HepG2 (cell line): ENCODE data around the gene DEFB128. TPM values are rescaled to one million over a fixed set of nuclear protein-coding genes. Genes with fewer than 3 reads are reported as not detected.

Source experiments
- ATAC-seq: fragments of 200-7000 bp; cut with Tn5 transposase; 3 replicates; pipeline ENCODE4 v1.9.1; 2020; ENCODE audit warnings: mild to moderate bottlenecking, moderate library complexity
- BruUV-seq: library from RNA; stranded (reverse); fragments of 400-500 nt; replicated peaks from 2 replicates; lab custom pipeline; 2021; lab: Mats Ljungman, UMichigan
- CTCF ChIA-PET: fragments of 300-600 bp; formaldehyde crosslinking; extraction: SDS; loops from one replicate; lab custom pipeline; 2021; ENCODE audit warnings: low total read pairs, inconsistent platforms, low intra/inter-chr PET ratio; lab: Yijun Ruan, JAX
- POLR2A ChIA-PET: fragments of 350-600 bp; sonication (Branson Sonifier 250); formaldehyde crosslinking; loops from one replicate; lab custom pipeline; 2020; ENCODE audit warnings: antibody characterized with exemption, inconsistent platforms; lab: Yijun Ruan, JAX
- DNase-seq: peaks from one replicate; pipeline ENCODE4 v3.0.0-alpha.2; 2015; ENCODE audit warnings: low spot score
- FAIRE-seq: peaks from 3 replicates; lab custom pipeline; 2011; peaks lifted over from hg19 to GRCh38; lab: Jason Lieb, UNC
- H2AFZ ChIP-seq: one replicate; pipeline ENCODE4 v1.6.1; 2011; ENCODE audit warnings: low read length, inconsistent platforms
- H3K27ac ChIP-seq: fragments of 300-600 bp; 3 replicates; pipeline ENCODE4 v1.8.0; 2011; ENCODE audit warnings: mixed run types, mild to moderate bottlenecking, mixed read lengths, low read length, inconsistent platforms; ENCODE audit not compliant: insufficient read depth; ENCODE audit errors: extremely low read length
- H3K27me3 ChIP-seq, 2 experiments: fragments of 200-600 bp in 1 of 2; 2 replicates in 1 of 2; 3 replicates in 1 of 2; pipeline versions ENCODE4 v1.6.0 to v1.8.0; 2011; ENCODE audit warnings: low read length in 2 of 2, mild to moderate bottlenecking in 2 of 2, moderate library complexity in 2 of 2, inconsistent platforms in 1 of 2; ENCODE audit not compliant: insufficient read depth in 2 of 2, control insufficient read depth in 1 of 2
- H3K36me3 ChIP-seq, 2 experiments: fragments of 200-600 bp in 1 of 2; replicated peaks in 1 of 2; 2 replicates in 1 of 2; 3 replicates in 1 of 2; pipeline versions ENCODE4 v1.5.1 to v1.8.0; 2011; ENCODE audit warnings: low read length in 2 of 2, inconsistent platforms in 1 of 2; ENCODE audit not compliant: insufficient read depth in 2 of 2, control insufficient read depth in 1 of 2
- H3K4me1 ChIP-seq: 2 replicates; pipeline ENCODE4 v1.5.1; 2012; ENCODE audit warnings: low read length, inconsistent platforms; ENCODE audit not compliant: insufficient read depth
- H3K4me2 ChIP-seq: 2 replicates; pipeline ENCODE4 v1.6.0; 2011; ENCODE audit warnings: low read depth, low read length, inconsistent platforms
- H3K4me3 ChIP-seq, 3 experiments: fragments of 200-600 bp in 1 of 3; sonication (generic), shearing (Covaris generic) in 1 of 3; replicated peaks in 1 of 3; 2 replicates each; pipeline ENCODE4 v1.5.1; 2011 to 2016; ENCODE audit warnings: low read length in 3 of 3, inconsistent platforms in 2 of 3, low read depth in 2 of 3, mild to moderate bottlenecking in 2 of 3, control low read depth in 1 of 3, mixed read lengths in 1 of 3; ENCODE audit not compliant: insufficient read depth in 1 of 3
- H3K79me2 ChIP-seq: one replicate; pipeline ENCODE4 v1.6.1; 2011; ENCODE audit warnings: low read length, inconsistent platforms; ENCODE audit not compliant: insufficient read depth
- H3K9ac ChIP-seq: 2 replicates; pipeline ENCODE4 v1.6.0; 2011; ENCODE audit warnings: mild to moderate bottlenecking, low read depth, low read length, inconsistent platforms; ENCODE audit not compliant: insufficient read depth
- H3K9me3 ChIP-seq: 2 replicates; pipeline ENCODE4 v1.5.1; 2012; ENCODE audit warnings: mild to moderate bottlenecking, low read length
- H4K20me1 ChIP-seq: 2 replicates; pipeline ENCODE4 v1.6.0; 2011; ENCODE audit warnings: inconsistent platforms, mild to moderate bottlenecking, low read length, moderate library complexity; ENCODE audit not compliant: insufficient read depth
- ASH2L ChIP-seq: fragments of 300-600, 200-600 bp; sonication (generic); IDR thresholded peaks from 2 replicates; pipeline ENCODE4 v1.7.0; 2017; ENCODE audit warnings: low read depth, mild to moderate bottlenecking, moderate library complexity, mixed read lengths, low read length; ENCODE audit not compliant: insufficient read length
- ATF7 ChIP-seq, 2 experiments: fragments of 450-650 bp in 1 of 2; sonication (generic) in 1 of 2; formaldehyde crosslinking in 1 of 2; IDR thresholded peaks; 2 replicates each; pipeline versions ENCODE4 v1.4.0 to v1.6.1; 2016 to 2020; ENCODE audit warnings: antibody characterized with exemption in 1 of 2, mild to moderate bottlenecking in 1 of 2, missing genetic modification reagents in 1 of 2
- EHMT2 ChIP-seq: fragments of 200-600 bp; sonication (generic); IDR thresholded peaks from 2 replicates; pipeline ENCODE4 v1.7.0; 2017; ENCODE audit warnings: antibody characterized with exemption, low read depth, low read length, borderline replicate concordance
- KDM6A ChIP-seq: IDR thresholded peaks from 2 replicates; pipeline ENCODE4 v1.6.1; 2016; ENCODE audit warnings: low read depth
- MAFF ChIP-seq: IDR thresholded peaks from 2 replicates; pipeline ENCODE4 v1.6.1; 2011; ENCODE audit warnings: low read depth, low read length, improper control_type of control experiment
- MAFK ChIP-seq, 2 experiments: IDR thresholded peaks in 1 of 2; conservative IDR thresholded peaks in 1 of 2; 2 replicates each; pipeline ENCODE4 v1.6.1; 2011; ENCODE audit warnings: improper control_type of control experiment in 2 of 2, low read length in 2 of 2
- NKX3-1 ChIP-seq: sonication (generic); formaldehyde crosslinking; IDR thresholded peaks from 2 replicates; pipeline ENCODE4 v1.5.0; 2020; ENCODE audit warnings: missing genetic modification reagents
- SNRNP70 ChIP-seq: fragments of 200-400 bp; formaldehyde crosslinking; IDR thresholded peaks from 2 replicates; pipeline ENCODE4 v1.6.1; 2017; ENCODE audit warnings: mild to moderate bottlenecking, low read depth, low read length, moderate library complexity
- ZNF317 ChIP-seq: sonication (generic); formaldehyde crosslinking; IDR thresholded peaks from 2 replicates; pipeline ENCODE4 v1.5.0; 2020; ENCODE audit warnings: mild to moderate bottlenecking, missing genetic modification reagents
- WGBS: methylation state at CpG from one replicate; pipeline ENCODE4 v1.1.6; 2017; ENCODE audit warnings: low lambda C conversion rate; 5-methylcytosine and 5-hydroxymethylcytosine counted together
- in situ Hi-C: cut with HindIII; loops from 2 replicates; pipeline ENCODE4 v1.10.0; 2017; ENCODE audit warnings: low pct_unique_long_range_greater_than_20kb; ENCODE audit not compliant: extremely low pct_ligation_motif_present
- intact Hi-C: fragments of 100-400 bp; cut with micrococcal nuclease; formaldehyde crosslinking; loops from one replicate; pipeline ENCODE4 v1.10.0; 2022; ENCODE audit not compliant: unreplicated experiment
- polyA plus RNA-seq, 8 experiments: library from polyadenylated mRNA; depleted of rRNA in 3 of 8; stranded (reverse) in 7 of 8; unstranded in 1 of 8; fragments of >200 nt; fragmentation: Illumina TruSeq in 4 of 8; extraction: Trizol in 4 of 8; gene quantifications; 2 replicates each; pipeline versions ENCODE4 v1.2.1 to v1.2.3, GENCODE V29; 2011 to 2016; ENCODE audit warnings: low read depth in 4 of 8, missing spikeins in 1 of 8, mixed read lengths in 1 of 8; ENCODE audit not compliant: insufficient read depth in 1 of 8
- total RNA-seq, 5 experiments: library from RNA; depleted of rRNA; stranded (reverse); fragments of >200 nt; fragmentation: Illumina TruSeq; extraction: Trizol; gene quantifications; 2 replicates each; pipeline ENCODE4 v1.2.3, GENCODE V29; 2016; ENCODE audit warnings: low read depth in 1 of 5

DEFB128 gene
- total and polyA plus RNA-seq, 2 of the 13 experiments (the other 11 are each of a cell fraction or from before 2014, with no cell fraction given): not detected

- POLR2A ChIA-PET: interaction anchor here (0.6 kb wide), 1 partner anchor 575 kb away, joined by 3 read pairs; no protein-coding TSS in a partner anchor
- H3K4me3 ChIP-seq: no peak overlapping the region
These were observed 24.9 kb upstream of the DEFB128 start for GRCh38 chr20:214383-214782.

GRCh38 chr20:210809-211502, 21.4 kb upstream of the DEFB128 start:
- Histone ChIP-seq H3K27ac (no peak overlapping the region), H3K9ac (no peak overlapping the region), H3K4me3 (no peak overlapping the region), H2AFZ (no peak overlapping the region), H3K4me1 (no peaks in the 10 kb centered on the region), H4K20me1 (no peaks in the 10 kb centered on the region), H3K79me2 (no peaks in the 10 kb centered on the region), H3K27me3 (peaks cover 1 to 22% of the 10 kb centered on the region in 2 experiments; a peak in 3 of 5 replicates), H3K36me3 (no peaks in the 10 kb centered on the region), H3K4me2 (no peak overlapping the region), H3K9me3 (no peaks in the 10 kb centered on the region)
- DNase-seq (no peak), FAIRE-seq (no peak), ATAC-seq (no peak)
- TF ChIP-seq ATF7 (IDR thresholded peaks at IDR 0.05) (0 out of 2 replicates have a peak, but pooled peaks have one; percentile 8), ATF7 (CRISPR knock-in tag; IDR thresholded peaks at IDR 0.05) (no peak), NKX3-1 (no peak), ASH2L (no peak), ZNF317 (CRISPR knock-in tag) (no peak), SNRNP70 (no peak), KDM6A (CRISPR knock-in tag) (no peak)
- intact Hi-C loops: no loop called here
- in situ Hi-C loops: no loop called here
- 5% methylated on average over 7 of the region's 7 CpGs for WGBS
- no TSS peak for BruUV-seq
- ChIA-PET CTCF (no interaction called here), POLR2A (no interaction called here)

More at GRCh38 chr20:214383-214782, 24.9 kb upstream of the DEFB128 start:
- no peaks in the 10 kb centered on the region for H3K9me3 ChIP-seq
- H3K4me2 ChIP-seq: no peak overlapping the region
- H3K36me3 ChIP-seq: no peaks in the 10 kb centered on the region
- no peaks in the 10 kb centered on the region for H3K79me2 ChIP-seq
- H3K27me3 ChIP-seq: peaks cover 1 to 25% of the 10 kb centered on the region in 2 experiments; a peak in 3 of 5 replicates
- no TSS peak for BruUV-seq
- intact Hi-C loops: no loop called here
- no peaks in the 10 kb centered on the region for H4K20me1 ChIP-seq
- CTCF ChIA-PET: no interaction called here
- WGBS: 15% methylated on average over 2 of the region's 2 CpGs
- ATAC-seq: no peak
- H3K4me1 ChIP-seq: no peaks in the 10 kb centered on the region
- TF ChIP-seq MAFK (conservative IDR thresholded peaks at IDR 0.05 in 1 of 2, IDR thresholded peaks at IDR 0.05 in 1 of 2; ENCODE audit: low read length in 2 of 2): peak; percentile 91 to 96
- TF ChIP-seq MAFF: peak; percentile 94
- no peak for TF ChIP-seq EHMT2
- FAIRE-seq: no peak
- H2AFZ ChIP-seq: no peak overlapping the region
- no peak for DNase-seq
- no peak overlapping the region for H3K9ac ChIP-seq
- H3K27ac ChIP-seq: no peak overlapping the region
- in situ Hi-C loops: no loop called here
